ENCODE measurements around the gene PIK3R3.
A peak's percentile ranks its signal among the peaks of the same experiment; 100 is the strongest.

The PIK3R3 gene

GRCh38 chr1:46020010-46020409, 112.4 kb downstream of the PIK3R3 start:
- no peak for DNase-seq

GRCh38 chr1:46019348-46019747, 113.1 kb downstream of the PIK3R3 start:
- DNase-seq, result no peak

DNA sequence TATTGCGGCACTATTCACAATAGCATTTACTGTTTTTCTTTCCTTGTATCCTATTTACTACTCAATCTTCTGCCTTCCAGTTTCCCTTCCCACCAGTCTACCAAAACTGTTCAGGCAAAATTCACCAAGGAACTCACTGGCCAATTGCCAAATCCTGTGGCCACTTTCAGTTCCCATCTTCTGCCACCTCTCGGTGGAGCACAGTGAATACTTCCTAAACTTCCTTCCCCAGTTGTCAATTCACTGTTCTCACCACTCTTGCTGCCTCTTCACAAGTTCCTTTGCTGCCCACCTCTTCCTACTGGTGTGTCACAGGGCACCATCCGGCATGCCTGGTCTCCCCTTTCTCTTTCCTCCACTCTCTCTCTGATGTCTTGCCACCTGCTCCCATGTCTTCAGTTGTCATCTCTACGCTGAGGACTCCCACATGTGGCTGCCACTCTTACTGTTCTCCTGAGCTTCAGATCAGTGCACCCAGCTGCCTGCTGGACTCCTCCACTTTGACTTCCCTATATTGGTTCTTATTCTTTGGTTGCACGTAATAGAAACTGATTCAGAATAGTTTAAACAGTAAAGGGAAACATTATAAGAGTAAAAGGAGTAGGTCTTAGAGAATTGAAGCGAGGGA, 114.4 kb downstream of the PIK3R3 start:
- peak; percentile 83 for DNase-seq

- DNase-seq, result no peak
Observed at GRCh38 chr1:46013581-46013980, 118.8 kb downstream of the PIK3R3 start.

DNA sequence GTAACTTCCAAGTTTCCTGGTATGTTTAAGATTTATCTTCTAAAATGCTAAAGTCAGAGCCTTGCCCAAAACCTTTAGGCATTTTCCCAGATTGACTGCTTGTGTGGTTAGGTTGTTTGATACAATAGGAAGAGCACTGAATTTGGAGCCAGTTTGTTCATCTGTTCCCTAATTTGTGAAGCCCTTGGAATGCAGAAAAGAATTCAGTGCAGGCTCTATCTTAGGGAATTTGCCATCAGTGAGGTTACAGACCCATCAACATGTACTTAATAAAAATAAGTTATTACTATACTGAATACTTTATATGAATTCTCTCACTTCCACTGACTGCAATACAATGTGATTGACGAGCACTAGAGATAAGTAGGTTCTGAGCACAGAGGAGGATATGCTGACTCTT, 120.2 kb downstream of the PIK3R3 start:
- no peak for DNase-seq

DNA sequence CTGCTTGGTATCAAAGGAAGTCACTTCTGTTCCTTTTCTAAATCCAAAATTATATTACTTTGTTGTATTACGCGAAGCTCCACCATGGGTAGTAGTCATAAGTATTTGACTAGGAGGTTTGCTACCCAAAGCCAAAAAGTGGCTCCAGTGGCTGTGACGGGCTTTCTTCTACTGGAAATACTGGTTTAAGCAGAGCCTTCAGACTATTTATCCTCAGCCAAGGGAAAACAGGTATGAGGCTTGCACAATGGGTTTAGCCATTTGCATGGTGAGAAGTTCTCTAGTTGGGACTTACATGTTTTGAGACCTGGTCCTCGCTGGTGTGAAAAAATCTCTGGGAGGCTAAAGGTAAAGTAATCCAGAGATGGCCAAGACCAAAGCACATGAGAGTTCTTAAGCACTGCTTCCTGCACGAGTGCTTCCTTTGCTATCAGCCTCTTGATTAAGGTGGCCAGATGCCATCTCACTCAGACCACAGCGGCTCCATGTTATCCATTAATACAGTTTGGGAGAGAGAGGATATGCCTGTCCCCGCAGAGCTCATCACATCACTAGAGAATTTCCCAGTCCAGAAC, 121.2 kb downstream of the PIK3R3 start:
- DNase-seq, result no peak

DNA sequence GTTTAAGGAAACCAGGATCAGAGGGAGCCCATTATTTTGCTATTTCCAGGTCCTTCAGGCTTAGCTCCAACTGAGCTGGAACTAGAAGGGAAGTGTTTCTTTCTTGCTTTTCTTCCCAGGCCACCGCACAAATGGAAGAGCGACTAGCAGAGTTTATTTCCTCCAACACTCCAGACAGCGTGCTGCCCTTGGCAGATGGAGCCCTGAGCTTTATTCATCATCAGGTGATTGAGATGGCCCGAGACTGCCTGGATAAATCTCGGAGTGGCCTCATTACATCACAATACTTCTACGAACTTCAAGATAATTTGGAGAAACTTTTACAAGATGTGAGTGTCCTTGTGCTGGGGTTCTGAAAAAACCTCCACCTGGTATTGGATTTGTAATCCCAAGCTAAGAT, 121.8 kb downstream of the PIK3R3 start:
- DNase-seq, result no peak

- DNase-seq, result no peak
Observed at GRCh38 chr1:46008585-46008984, 123.8 kb downstream of the PIK3R3 start.

GRCh38 chr1:46005594-46005993, 126.8 kb downstream of the PIK3R3 start:
- no peak for DNase-seq

DNA sequence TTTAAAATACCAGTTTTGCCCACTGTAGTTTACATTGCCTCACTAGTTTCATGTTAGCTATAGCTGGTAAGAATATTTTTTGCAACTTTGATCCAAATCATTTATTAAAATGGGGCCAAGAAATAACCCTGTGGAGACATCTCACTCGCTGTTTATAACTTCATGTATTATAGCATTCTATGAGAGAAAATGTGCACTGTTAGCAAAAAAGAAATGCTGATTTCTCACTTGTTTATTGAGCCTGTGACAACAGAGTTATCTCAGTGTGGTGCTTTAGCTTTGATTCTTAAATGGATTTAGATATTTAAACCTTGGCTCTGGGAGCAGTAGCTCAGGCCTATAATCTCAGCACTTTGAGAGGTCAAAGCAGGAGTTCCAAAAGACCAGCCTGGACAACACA, 127.9 kb downstream of the PIK3R3 start:
- DNase-seq, result no peak

DNA sequence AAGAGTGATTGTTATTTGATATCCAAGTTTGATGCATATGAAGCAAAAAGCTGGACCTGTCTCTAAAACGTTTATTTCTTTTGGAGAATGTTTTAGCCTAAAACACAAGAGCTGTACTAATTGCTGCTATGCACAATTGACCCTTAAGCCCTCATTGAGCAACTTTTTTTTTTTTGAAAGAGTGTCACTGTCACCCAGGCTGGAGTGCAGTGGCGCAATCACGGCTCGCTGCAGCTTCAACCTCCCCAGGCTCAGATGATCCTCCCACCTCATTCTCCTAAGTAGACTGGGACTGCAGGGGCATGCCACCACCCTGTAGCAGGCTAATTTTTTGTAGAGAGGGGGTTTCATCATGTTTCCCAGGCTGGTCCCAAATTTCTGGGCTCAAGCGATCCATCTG, 129.1 kb downstream of the PIK3R3 start:
- DNase-seq, result peak; percentile 66

DNA sequence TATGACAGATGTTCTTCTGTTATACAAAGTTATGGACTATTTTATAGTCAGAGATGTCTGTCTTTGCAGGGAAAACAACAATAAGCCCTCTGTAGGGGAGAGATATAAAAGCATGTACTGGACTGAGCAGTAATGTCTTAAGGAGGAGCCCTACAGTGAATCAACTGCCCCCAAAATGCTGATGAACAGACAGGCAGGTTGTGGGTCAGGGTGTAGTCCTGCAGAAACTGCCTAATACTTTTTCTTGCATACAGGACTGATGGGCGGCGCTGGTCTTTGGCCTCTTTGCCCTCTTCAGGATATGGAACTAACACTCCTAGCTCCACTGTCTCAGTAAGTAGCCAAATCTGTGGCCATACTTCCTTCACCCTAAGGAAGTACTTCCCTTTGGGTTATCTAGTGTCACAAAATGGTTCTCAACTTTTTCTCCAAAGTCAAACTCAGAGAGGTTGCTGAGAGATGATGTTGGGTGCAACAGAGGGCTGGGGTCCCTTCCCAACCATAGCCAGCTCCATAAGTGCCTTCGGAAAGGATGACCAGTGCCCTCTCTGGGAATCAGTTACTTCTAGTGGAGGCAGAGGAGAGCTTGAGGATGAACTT, 129.8 kb downstream of the PIK3R3 start:
- DNase-seq, result no peak

DNA sequence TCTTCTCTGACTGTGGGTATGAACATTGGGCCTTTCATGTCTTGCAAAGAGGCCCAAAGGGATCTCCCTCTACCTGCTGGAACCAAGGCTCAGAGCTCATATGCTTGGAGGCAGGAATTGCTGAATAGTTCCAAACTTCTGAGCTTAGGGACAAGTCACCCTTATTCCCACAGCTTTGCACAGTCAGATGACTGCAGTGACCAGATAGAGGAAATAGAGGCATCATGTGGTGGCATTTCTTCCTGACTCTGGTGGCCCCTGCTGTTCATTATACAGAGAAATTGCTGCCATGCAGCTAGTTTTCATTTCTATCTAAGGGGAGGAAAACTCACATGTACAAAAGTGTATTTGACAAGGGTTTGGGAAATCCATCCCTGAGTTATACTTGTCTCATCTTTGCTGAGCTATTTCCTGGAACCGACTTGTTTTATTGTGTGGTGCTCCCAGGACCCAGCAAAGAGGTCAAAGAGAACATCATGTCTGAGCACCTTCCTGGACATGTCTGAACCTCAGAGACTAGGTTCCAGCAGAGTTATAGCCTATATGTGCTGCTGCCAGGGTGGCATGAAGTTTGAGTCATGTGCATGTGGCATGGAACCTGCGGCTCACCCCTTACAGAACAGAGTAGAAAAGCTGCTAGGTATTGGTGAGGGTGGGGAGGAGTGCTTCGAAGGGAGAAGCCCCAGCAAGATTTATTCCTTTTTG, 131.2 kb downstream of the PIK3R3 start:
- peak; percentile 63 for DNase-seq

DNA sequence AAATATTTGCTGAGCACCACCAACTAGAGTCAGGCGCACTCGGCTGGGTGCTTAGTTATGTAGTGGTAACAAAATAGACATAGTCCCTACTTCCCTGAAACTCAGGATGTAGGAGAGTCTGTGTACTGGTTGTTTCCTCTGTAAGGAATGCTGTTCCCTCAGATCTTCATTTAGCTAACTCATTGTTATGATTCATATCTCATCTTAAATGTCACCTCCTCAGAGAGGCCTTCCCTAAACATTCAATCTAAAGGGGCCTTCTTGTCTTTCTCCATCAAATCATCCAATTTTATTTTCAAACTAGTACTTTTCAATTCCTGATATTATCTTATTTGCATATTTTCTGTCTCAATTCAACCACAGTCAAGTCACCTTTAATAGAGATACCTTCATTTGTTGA, 132.9 kb downstream of the PIK3R3 start:
- DNase-seq, result peak; percentile 17

DNA sequence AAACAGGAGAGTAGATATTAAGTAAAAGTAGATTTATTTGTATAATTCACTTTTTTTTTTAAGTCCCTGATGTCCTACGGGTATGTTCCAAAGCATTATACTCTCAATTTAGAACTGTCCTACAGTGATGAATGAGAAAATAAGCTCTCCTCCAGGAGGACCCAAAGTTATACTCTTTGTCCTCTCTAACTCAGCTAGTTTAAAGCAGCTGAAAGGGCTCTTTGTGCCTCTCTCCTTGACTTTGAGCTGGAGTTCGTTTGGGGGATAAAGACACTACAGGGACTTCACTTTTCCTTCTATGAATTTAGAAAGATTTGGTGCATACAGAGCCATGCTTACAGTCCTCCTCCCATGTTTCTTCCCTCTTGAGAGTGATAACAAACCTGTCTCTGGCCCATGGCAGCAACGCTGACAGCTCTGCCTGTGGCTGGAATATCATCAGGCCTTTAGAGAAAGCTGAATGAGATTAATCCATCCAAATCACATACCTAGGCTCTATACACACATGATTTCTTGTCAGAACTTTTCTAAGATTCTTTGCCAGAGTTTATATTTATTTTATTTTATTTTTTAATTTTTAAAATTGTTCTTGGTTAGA, 134.3 kb downstream of the PIK3R3 start:
- DNase-seq, result no peak

GRCh38 chr1:45995298-45995697, 137.1 kb downstream of the PIK3R3 start:
- no peak for DNase-seq

DNA sequence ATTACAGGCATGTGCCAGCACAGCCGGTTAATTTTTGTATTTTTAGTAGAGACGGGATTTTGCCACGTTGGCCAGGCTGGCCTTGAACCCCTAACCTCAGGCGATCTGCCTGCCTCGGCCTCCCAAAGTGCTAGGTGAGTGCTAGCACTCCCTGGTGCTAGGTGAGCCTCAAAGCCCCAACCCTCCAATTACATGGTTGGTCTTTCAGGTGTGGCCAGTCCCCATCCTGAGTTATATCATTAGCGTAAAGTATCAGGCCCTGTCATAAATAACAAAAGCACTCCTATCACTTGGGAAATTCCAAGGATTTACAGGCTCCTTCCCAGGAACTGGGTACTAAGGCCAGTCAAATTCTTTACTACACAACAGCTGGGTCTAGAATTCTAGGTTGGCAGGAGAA, 138.0 kb downstream of the PIK3R3 start:
- DNase-seq, result no peak

Data from suppressor macrophage treated with lipopolysaccharide for 4 hours (primary cell).